Measurements from ENCODE around the gene PSAT1.
A peak's percentile ranks its signal among the peaks of the same experiment; 100 is the strongest.

PSAT1 gene

DNA sequence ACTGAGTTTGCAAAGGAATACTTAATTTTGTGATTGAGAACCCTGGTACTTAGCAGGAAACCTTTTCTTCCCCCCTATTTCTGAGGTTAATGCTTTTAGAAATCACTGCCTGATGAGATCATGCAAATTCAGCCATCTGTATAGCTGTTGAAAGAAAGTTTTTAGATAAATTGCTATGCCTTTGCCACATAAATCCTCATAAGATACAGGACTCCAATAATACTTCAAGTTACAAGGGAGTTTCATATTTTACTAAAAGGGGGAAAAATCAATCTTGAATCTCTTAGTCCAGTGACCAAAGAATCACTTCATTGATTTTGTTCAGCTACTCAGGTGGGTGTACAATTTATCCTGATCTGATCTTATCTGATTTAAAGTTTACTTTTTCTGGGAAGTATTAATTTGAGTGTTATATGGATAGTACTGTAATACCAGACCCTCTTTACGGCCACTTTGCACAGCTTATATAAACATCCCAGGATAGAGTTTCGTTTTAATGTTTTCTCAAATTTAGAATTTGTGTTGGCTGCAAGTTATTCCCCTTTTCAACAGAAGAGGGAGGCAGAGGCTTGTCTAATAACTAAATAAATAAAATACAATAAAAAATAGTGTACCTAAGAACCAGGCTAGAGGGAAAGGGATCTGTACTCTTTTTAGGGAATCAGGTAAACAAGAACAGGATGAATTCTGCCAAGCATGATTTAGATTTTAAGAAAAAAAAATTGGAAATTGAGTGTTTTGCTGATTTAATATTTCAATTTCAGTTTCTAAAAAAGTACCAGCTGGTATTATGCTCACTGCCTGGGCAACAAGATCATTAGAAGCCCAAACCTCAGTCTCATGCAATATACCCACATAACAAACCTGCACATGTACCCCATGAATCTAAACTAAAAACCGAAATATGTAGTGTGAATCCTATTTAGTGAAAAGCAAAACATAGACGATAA, 69.1 kb downstream of the PSAT1 start:
- DNase-seq (ENCODE audit: low read depth in 2 of 2) = no peak

DNA sequence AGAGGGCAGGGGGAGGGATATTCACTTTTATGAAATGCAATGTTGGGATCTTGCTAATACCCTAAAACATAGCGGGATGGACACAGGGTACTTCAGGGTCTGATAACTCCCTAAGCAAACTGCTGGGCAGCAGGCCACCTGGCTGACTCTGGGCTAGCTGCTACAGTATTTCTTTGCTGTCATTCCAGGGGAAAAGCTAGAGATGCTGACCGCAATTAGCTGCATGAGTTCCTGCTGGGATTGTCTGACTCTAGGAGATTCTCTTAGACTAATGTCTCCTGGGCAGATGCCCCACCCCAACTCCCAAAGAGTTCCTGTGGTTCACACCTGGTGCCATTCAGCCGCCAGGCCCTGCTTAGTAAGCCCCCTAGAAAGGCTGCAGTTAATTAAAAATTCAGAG, 69.9 kb downstream of the PSAT1 start:
- DNase-seq (ENCODE audit: low read depth in 2 of 2) = no peak

DNA sequence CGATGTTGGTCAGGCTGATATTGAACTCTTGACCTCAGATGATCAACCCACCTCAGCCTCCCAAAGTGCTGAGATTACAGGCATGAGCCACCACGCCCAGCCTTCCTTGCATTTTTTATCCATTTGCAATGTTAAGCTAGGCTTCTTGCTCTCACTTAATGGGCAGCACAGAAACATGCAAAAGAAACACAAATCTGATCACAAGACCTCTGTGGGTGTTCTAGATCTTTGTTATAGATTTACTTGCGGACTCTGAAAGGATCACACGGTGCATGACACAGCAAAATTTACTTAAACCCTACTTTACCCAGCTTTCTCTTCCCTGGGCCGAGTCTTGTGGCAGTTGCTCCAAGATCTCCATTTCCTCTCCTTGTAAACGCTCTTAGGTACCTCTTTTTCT, 71.3 kb downstream of the PSAT1 start:
- no peak for DNase-seq (ENCODE audit: low read depth in 2 of 2)

DNA sequence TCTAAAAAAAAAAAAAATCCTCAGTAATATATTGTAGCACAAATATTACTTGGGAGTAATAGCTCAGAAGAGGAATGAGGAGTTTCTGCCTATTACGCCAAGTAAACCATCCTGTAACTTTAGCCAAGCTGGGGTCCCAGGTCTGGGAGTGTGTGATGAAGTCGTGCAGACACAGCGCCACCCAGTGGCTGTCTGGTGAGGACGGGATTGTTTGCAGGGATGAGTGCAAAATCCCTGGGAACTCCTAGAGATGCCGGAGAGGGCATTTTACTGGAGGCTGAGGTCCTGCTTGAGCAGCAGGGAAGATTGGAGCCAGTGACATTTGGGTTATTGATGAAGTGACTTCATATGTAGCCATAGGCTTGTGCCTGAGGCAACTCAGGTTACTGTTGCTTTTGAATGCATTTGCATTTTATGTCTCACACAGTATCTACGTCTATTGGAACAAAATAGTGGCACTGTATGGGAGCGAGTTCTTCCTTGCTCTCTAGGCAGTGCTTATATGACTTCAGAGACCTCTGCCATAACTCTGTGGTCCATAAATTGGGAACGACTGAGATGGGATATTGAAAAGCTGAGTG, 72.8 kb downstream of the PSAT1 start:
- DNase-seq (ENCODE audit: low read depth in 2 of 2) = peak; percentile 9 to 15

DNA sequence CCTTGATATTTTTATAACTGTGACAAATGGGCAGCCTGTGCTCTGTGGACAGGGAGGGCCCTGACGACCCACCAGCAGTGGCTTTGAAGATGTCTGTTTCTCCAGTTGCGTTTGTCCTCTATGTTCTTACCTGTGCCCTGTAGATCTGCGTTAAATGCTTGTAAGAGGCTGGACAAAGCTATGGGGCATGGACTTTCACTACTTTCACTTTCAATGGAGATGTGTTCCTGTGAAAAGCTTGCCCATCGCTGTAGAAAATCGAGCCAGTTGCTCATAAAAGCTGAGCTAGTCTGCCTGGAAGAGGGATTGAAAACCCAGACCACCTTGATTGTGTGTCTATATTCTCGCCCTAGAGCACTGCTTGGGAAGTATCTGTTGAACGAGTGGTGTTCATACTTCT, 74.1 kb downstream of the PSAT1 start:
- no peak for DNase-seq (ENCODE audit: low read depth in 2 of 2)

DNA sequence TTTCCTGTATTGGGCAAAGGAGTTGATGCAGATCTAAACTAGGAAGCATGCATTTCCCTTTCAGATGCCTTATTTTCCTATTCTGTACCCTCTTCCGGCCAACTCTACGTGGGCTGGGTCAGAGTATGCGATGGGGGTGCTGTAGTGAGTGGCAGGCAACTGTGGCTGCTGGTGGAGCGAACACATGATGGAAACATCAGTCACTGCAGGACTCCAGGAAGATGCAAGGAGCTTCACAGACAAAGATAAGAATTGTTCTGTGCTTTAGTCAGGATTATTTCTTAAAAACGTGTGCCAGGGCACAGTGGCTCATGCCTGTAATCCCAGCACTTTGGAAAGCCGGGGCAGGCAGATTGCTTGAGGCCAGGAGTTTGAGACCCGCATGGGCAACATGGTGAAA, 75.1 kb downstream of the PSAT1 start:
- DNase-seq (ENCODE audit: low read depth in 2 of 2) = no peak

Data from stimulated activated CD8-positive, alpha-beta memory T cell treated with anti-CD3 and anti-CD28 coated beads, Interleukin-7, amount 100 ng/mL, for 4 hours (primary cell).